Body of pancreas (tissue), 4 donors: ENCODE results near the gene ATP6V1A. TPM values are rescaled to one million over a fixed set of nuclear protein-coding genes. Genes with fewer than 3 reads are reported as not detected.

Source experiments
- ATAC-seq: fragments of 150-250 bp; one replicate; pipeline ENCODE4 v1.9.1; 2016
- DNase-seq, 4 donors: peaks; one replicate each; pipeline ENCODE4 v3.0.0-alpha.2; 2019
- H3K27ac ChIP-seq, 4 donors: fragments of 200-600 bp; sonication (generic); 1 replicate in 3 of 4; 2 replicates in 1 of 4; pipeline versions ENCODE4 v1.5.1 to v1.6.1; 2016 to 2019; ENCODE audit warnings: mild to moderate bottlenecking in 1 of 4, mixed read lengths in 1 of 4, moderate library complexity in 1 of 4
- H3K27me3 ChIP-seq, 2 donors: fragments of 200-600 bp; sonication (generic); one replicate each; pipeline ENCODE4 v1.6.0; 2016; ENCODE audit warnings: mild to moderate bottlenecking in 1 of 2
- H3K36me3 ChIP-seq, 2 donors: fragments of 200-600 bp; sonication (generic); replicated peaks in 1 of 2; 2 replicates each; pipeline ENCODE4 v1.5.1; 2016; ENCODE audit warnings: low read depth in 2 of 2; ENCODE audit not compliant: insufficient read depth in 1 of 2
- H3K4me1 ChIP-seq: fragments of 200-600 bp; sonication (generic); one replicate; pipeline ENCODE4 v1.6.0; 2016
- H3K4me3 ChIP-seq, 2 donors: fragments of 200-600 bp; sonication (generic); 1 replicate in 1 of 2; 2 replicates in 1 of 2; pipeline ENCODE4 v1.5.1; 2016 to 2019
- H3K9me3 ChIP-seq, 3 donors: fragments of 200-600 bp; sonication (generic); 1 replicate in 2 of 3; 2 replicates in 1 of 3; pipeline ENCODE4 v1.5.1; 2016
- CTCF ChIP-seq, 7 experiments: fragments of 450-650 bp in 4 of 7; fragments of 200-600 bp in 3 of 7; sonication (generic) in 3 of 7; IDR thresholded peaks; one replicate each; pipeline ENCODE4 v1.5.1; 2016 to 2019; ENCODE audit warnings: antibody characterized with exemption in 7 of 7
- POLR2A ChIP-seq, 3 donors: fragments of 450-650 bp; IDR thresholded peaks; one replicate each; pipeline ENCODE4 v1.6.1; 2016; ENCODE audit warnings: antibody characterized with exemption in 3 of 3, mild to moderate bottlenecking in 2 of 3
- WGBS, 2 donors: methylation state at CpG; one replicate each; pipeline ENCODE4 v1.1.5; 2017; 5-methylcytosine and 5-hydroxymethylcytosine counted together
- intact Hi-C: fragments of 100-400 bp; cut with DNase I; formaldehyde crosslinking; loops from one replicate; pipeline ENCODE4 v1.15.1; 2023
- total RNA-seq, 2 donors: library from RNA; depleted of rRNA; stranded (reverse); fragments of >200 nt; gene quantifications; one replicate each; pipeline ENCODE4 v1.1.0, GENCODE V29; 2016

The ATP6V1A gene
- total RNA-seq, 2 donors from 2014 or later: 25.4 to 31.3 TPM

DNA sequence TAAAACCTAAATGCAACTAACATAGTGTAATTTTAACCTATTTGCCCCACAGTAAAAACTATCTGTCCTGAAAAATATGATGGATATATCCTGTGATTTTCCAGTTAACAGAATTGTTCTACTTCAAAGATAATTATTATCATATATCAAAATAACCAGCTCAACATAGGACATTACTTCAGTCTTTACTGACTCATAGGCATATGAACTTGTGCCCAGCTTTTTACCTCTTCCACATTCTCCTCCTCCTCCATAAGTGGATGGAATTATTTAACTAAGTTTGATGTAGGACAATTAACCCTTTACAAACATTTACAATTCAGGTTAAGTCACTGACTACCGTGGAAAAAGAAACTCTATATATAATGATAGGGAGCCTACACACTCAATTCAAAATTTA lies 27.5 kb upstream of the ATP6V1A start:
- intact Hi-C loops: no loop called here
- Histone ChIP-seq H3K27me3 (no peaks in the 10 kb centered on the region), H3K9me3 (no peaks in the 10 kb centered on the region), H3K4me1 (no peaks in the 10 kb centered on the region), H3K36me3 (peaks cover 5 to 9% of the 10 kb centered on the region in 2 donors), H3K4me3 (no peak overlapping the region), H3K27ac (no peak overlapping the region)
- ATAC-seq: no peak
- no peak for DNase-seq
- WGBS, 2 donors: 90 to 100% methylated on average over 1 of the region's 1 CpG
- TF ChIP-seq POLR2A (IDR thresholded peaks at IDR 0.05) (no peak), CTCF (IDR thresholded peaks at IDR 0.05) (no peak)

- no peak for TF ChIP-seq CTCF (IDR thresholded peaks at IDR 0.05)
- no peak for TF ChIP-seq POLR2A (IDR thresholded peaks at IDR 0.05)
- Histone ChIP-seq H3K36me3 (peaks cover 5 to 9% of the 10 kb centered on the region in 2 donors), H3K27ac (no peak overlapping the region), H3K4me1 (no peaks in the 10 kb centered on the region), H3K4me3 (no peak overlapping the region), H3K9me3 (no peaks in the 10 kb centered on the region), H3K27me3 (no peaks in the 10 kb centered on the region)
- 81 to 95% methylated on average over 2 of the region's 2 CpGs for WGBS, 2 donors
- ATAC-seq (no peak), DNase-seq (no peak)
- intact Hi-C loops: no loop called here
Observed at GRCh38 chr3:113719758-113720157, 27.1 kb upstream of the ATP6V1A start.

GRCh38 chr3:113721636-113722035 lies 25.2 kb upstream of the ATP6V1A start:
- H3K36me3 ChIP-seq: peaks cover 5 to 9% of the 10 kb centered on the region in 2 donors
- H3K27ac ChIP-seq: no peak overlapping the region
- no peak for DNase-seq
- H3K4me3 ChIP-seq: no peak overlapping the region
- no peaks in the 10 kb centered on the region for H3K9me3 ChIP-seq
- no peak for ATAC-seq
- WGBS, 2 donors: 77 to 83% methylated on average over 3 of the region's 3 CpGs
- no peaks in the 10 kb centered on the region for H3K27me3 ChIP-seq
- intact Hi-C loops: no loop called here
- no peaks in the 10 kb centered on the region for H3K4me1 ChIP-seq
- TF ChIP-seq POLR2A (IDR thresholded peaks at IDR 0.05): no peak
- no peak for TF ChIP-seq CTCF (IDR thresholded peaks at IDR 0.05)

GRCh38 chr3:113728661-113729060 lies 18.2 kb upstream of the ATP6V1A start:
- DNase-seq (no peak), ATAC-seq (no peak)
- Histone ChIP-seq H3K27me3 (no peaks in the 10 kb centered on the region), H3K9me3 (no peaks in the 10 kb centered on the region), H3K4me1 (no peaks in the 10 kb centered on the region), H3K4me3 (no peak overlapping the region), H3K36me3 (no peaks in the 10 kb centered on the region), H3K27ac (no peak overlapping the region)
- intact Hi-C loops: no loop called here
- TF ChIP-seq CTCF (IDR thresholded peaks at IDR 0.05) (no peak), POLR2A (IDR thresholded peaks at IDR 0.05) (no peak)
- 94 to 100% methylated on average over 2 of the region's 2 CpGs for WGBS, 2 donors

- no peak for ATAC-seq
- Histone ChIP-seq H3K36me3 (no peaks in the 10 kb centered on the region), H3K9me3 (no peaks in the 10 kb centered on the region), H3K4me3 (no peak overlapping the region), H3K27me3 (no peaks in the 10 kb centered on the region), H3K4me1 (no peaks in the 10 kb centered on the region), H3K27ac (no peak overlapping the region)
- WGBS, 2 donors: 82 to 94% methylated on average over 1 of the region's 1 CpG
- no peak for DNase-seq
- TF ChIP-seq CTCF (IDR thresholded peaks at IDR 0.05) (no peak), POLR2A (IDR thresholded peaks at IDR 0.05) (no peak)
- intact Hi-C loops: loop anchor here (10.0 kb wide), 1 partner anchor 184 kb away; no protein-coding TSS in a partner anchor
Observed at GRCh38 chr3:113730550-113730949, 16.3 kb upstream of the ATP6V1A start.
